Measurements from ENCODE around the gene CYP2U1. TPM values are rescaled to one million over a fixed set of nuclear protein-coding genes. Genes with fewer than 3 reads are reported as not detected.
A peak's percentile ranks its signal among the peaks of the same experiment; 100 is the strongest.

CYP2U1 gene
- total RNA-seq, 1 experiment from 2014 or later: 1.2 TPM

GRCh38 chr4:107989162-107989536 is 57.8 kb downstream of the CYP2U1 start:
- Histone ChIP-seq H3K27me3 (ENCODE audit: control insufficient read depth, insufficient read depth, low read length) (no peaks in the 10 kb centered on the region), H3K4me1 (ENCODE audit: control insufficient read depth, insufficient read depth, low read length) (peaks cover 2% of the 10 kb centered on the region), H3K4me3 (ENCODE audit: low read depth in 2 of 2, low read length in 2 of 2) (peak overlapping the region; percentile 74 to 85), H3K36me3 (ENCODE audit: control insufficient read depth, insufficient read depth, low read length) (no peaks in the 10 kb centered on the region; the same call in none of the 2 replicates), H3K27ac (ENCODE audit: low read length) (peak overlapping the region; percentile 51), H3K9me3 (ENCODE audit: control insufficient read depth, insufficient read depth, low read depth, low read length) (no peaks in the 10 kb centered on the region)
- ATAC-seq (peak; percentile 47), DNase-seq (ENCODE audit: low read depth, low spot score) (no peak)
- TF ChIP-seq REST (IDR thresholded peaks at IDR 0.05; ENCODE audit: insufficient read depth in 1 of 2, low read depth in 2 of 2, low read length in 1 of 2) (no peak), TCF7L2 (IDR thresholded peaks at IDR 0.05; ENCODE audit: low read depth, low read length) (no peak), SIN3A (IDR thresholded peaks at IDR 0.05; ENCODE audit: borderline replicate concordance, insufficient read depth, low read depth, low read length) (no peak), POLR2AphosphoS5 (IDR thresholded peaks at IDR 0.05; ENCODE audit: low read depth, low read length) (no peak), CTCF (IDR thresholded peaks at IDR 0.05) (no peak)
- intact Hi-C loops (cut with micrococcal nuclease; ENCODE audit: unreplicated experiment) (no loop called here), in situ Hi-C loops (cut with HindIII; ENCODE audit: low pct_unique_long_range_greater_than_20kb, low sequenced_read_pairs) (no loop called here)
- no TSS peak for BruUV-seq (replicated peaks)
- ChIA-PET CTCF (no interaction called here), POLR2A (no interaction called here)

- H3K4me1 ChIP-seq (ENCODE audit: control insufficient read depth, insufficient read depth, low read length): peaks cover 2% of the 10 kb centered on the region
- H3K4me3 ChIP-seq (ENCODE audit: low read depth in 2 of 2, low read length in 2 of 2): peak within 1 kb of the TSS; percentile 74 to 85
- peak; percentile 100 for ATAC-seq
- CTCF ChIA-PET: interaction anchor here (0.6 kb wide), 1 partner anchor 27 kb away, joined by 12 read pairs; no protein-coding TSS in a partner anchor
- peak within 1 kb of the TSS; percentile 78 for H3K27ac ChIP-seq (ENCODE audit: low read length)
- H3K36me3 ChIP-seq (ENCODE audit: control insufficient read depth, insufficient read depth, low read length): no peaks in the 10 kb centered on the region; the same call in none of the 2 replicates
- DNase-seq (ENCODE audit: low read depth, low spot score): peak; percentile 18
- intact Hi-C loops (cut with micrococcal nuclease; ENCODE audit: unreplicated experiment) (no loop called here), in situ Hi-C loops (cut with HindIII; ENCODE audit: low pct_unique_long_range_greater_than_20kb, low sequenced_read_pairs) (no loop called here)
- H3K9me3 ChIP-seq (ENCODE audit: control insufficient read depth, insufficient read depth, low read depth, low read length): no peaks in the 10 kb centered on the region
- TF ChIP-seq TCF7L2 (IDR thresholded peaks at IDR 0.05; ENCODE audit: low read depth, low read length): no peak
- TF ChIP-seq CTCF (IDR thresholded peaks at IDR 0.05): no peak
- TF ChIP-seq POLR2AphosphoS5 (IDR thresholded peaks at IDR 0.05; ENCODE audit: low read depth, low read length): peak; percentile 46; the same call in 1 of the 2 replicates
- no peak for TF ChIP-seq SIN3A (IDR thresholded peaks at IDR 0.05; ENCODE audit: borderline replicate concordance, insufficient read depth, low read depth, low read length)
- TF ChIP-seq REST (IDR thresholded peaks at IDR 0.05; ENCODE audit: insufficient read depth in 1 of 2, low read depth in 2 of 2, low read length in 1 of 2): no peak
- POLR2A ChIA-PET: no interaction called here
- no TSS peak for BruUV-seq (replicated peaks)
- no peaks in the 10 kb centered on the region for H3K27me3 ChIP-seq (ENCODE audit: control insufficient read depth, insufficient read depth, low read length)
Measured at GRCh38 chr4:107989537-107990386, 58.4 kb downstream of the CYP2U1 start, which contains the start of gene HADH. TSS of gene HADH (plus strand) at chr4:107989889. CDS start at chr4:107989933, 44 bp downstream.

All from Panc1 (cell line).